HEK293 (cell line): Measurements from ENCODE around the gene ZSCAN20.

Experiments used
- FEZF1 ChIP-seq: fragments of 450-650 bp; formaldehyde crosslinking; IDR thresholded peaks from 2 replicates; pipeline ENCODE4 v1.5.1; 2016; ENCODE audit warnings: missing biosample characterization, missing genetic modification characterization
- GLI4 ChIP-seq: fragments of 450-650 bp; formaldehyde crosslinking; IDR thresholded peaks from 2 replicates; pipeline ENCODE4 v1.5.1; 2016; ENCODE audit warnings: missing biosample characterization, missing genetic modification characterization
- GLIS2 ChIP-seq: fragments of 450-650 bp; formaldehyde crosslinking; IDR thresholded peaks from 2 replicates; pipeline ENCODE4 v1.5.1; 2016; ENCODE audit warnings: missing biosample characterization, missing genetic modification characterization
- IKZF3 ChIP-seq: fragments of 450-650 bp; IDR thresholded peaks from 2 replicates; pipeline ENCODE4 v1.5.0; 2018; ENCODE audit warnings: missing biosample characterization, mild to moderate bottlenecking, missing genetic modification characterization, moderate library complexity
- OSR2 ChIP-seq: fragments of 450-650 bp; formaldehyde crosslinking; IDR thresholded peaks from 2 replicates; pipeline ENCODE4 v1.5.1; 2016; ENCODE audit warnings: missing biosample characterization, missing genetic modification characterization
- OVOL3 ChIP-seq: fragments of 450-650 bp; formaldehyde crosslinking; IDR thresholded peaks from 2 replicates; pipeline ENCODE4 v1.5.1; 2016; ENCODE audit warnings: missing biosample characterization, missing genetic modification characterization
- SP3 ChIP-seq: fragments of 450-650 bp; formaldehyde crosslinking; IDR thresholded peaks from 2 replicates; pipeline ENCODE4 v1.5.1; 2016; ENCODE audit warnings: missing biosample characterization, missing genetic modification characterization
- SP7 ChIP-seq: fragments of 450-650 bp; formaldehyde crosslinking; IDR thresholded peaks from 2 replicates; pipeline ENCODE4 v1.5.1; 2016; ENCODE audit warnings: missing biosample characterization, missing genetic modification characterization
- TRIM28 ChIP-seq: IDR thresholded peaks from 2 replicates; pipeline ENCODE4 v1.6.1; 2011; ENCODE audit warnings: low read length, control low read depth, borderline replicate concordance
- ZBTB17 ChIP-seq: fragments of 450-650 bp; formaldehyde crosslinking; IDR thresholded peaks from 2 replicates; pipeline ENCODE4 v1.5.1; 2016; ENCODE audit warnings: missing biosample characterization, missing genetic modification characterization
- ZBTB20 ChIP-seq: fragments of 450-650 bp; formaldehyde crosslinking; IDR thresholded peaks from 2 replicates; pipeline ENCODE4 v1.5.1; 2016; ENCODE audit warnings: missing biosample characterization, missing genetic modification characterization
- ZBTB48 ChIP-seq: fragments of 450-650 bp; formaldehyde crosslinking; IDR thresholded peaks from 2 replicates; pipeline ENCODE4 v1.5.1; 2016; ENCODE audit warnings: missing biosample characterization, missing genetic modification characterization
- ZBTB6 ChIP-seq: fragments of 450-650 bp; formaldehyde crosslinking; IDR thresholded peaks from 2 replicates; pipeline ENCODE4 v1.5.1; 2017; ENCODE audit warnings: missing biosample characterization, missing genetic modification characterization
- ZBTB7A ChIP-seq: fragments of 450-650 bp; formaldehyde crosslinking; IDR thresholded peaks from 2 replicates; pipeline ENCODE4 v1.5.1; 2016; ENCODE audit warnings: low read depth, missing biosample characterization, missing genetic modification characterization
- ZNF140 ChIP-seq: fragments of 450-650 bp; formaldehyde crosslinking; IDR thresholded peaks from 2 replicates; pipeline ENCODE4 v1.5.1; 2016; ENCODE audit warnings: missing biosample characterization, missing genetic modification characterization
- ZNF155 ChIP-seq: fragments of 450-650 bp; formaldehyde crosslinking; IDR thresholded peaks from 2 replicates; pipeline ENCODE4 v1.5.1; 2016; ENCODE audit warnings: missing biosample characterization, missing genetic modification characterization
- ZNF16 ChIP-seq: fragments of 450-650 bp; formaldehyde crosslinking; IDR thresholded peaks from 2 replicates; pipeline ENCODE4 v1.5.1; 2016; ENCODE audit warnings: low read depth, missing biosample characterization, missing genetic modification characterization
- ZNF169 ChIP-seq: fragments of 450-650 bp; formaldehyde crosslinking; IDR thresholded peaks from 2 replicates; pipeline ENCODE4 v1.5.1; 2016; ENCODE audit warnings: missing biosample characterization, missing genetic modification characterization
- ZNF311 ChIP-seq: fragments of 450-650 bp; formaldehyde crosslinking; IDR thresholded peaks from 2 replicates; pipeline ENCODE4 v1.5.1; 2017; ENCODE audit warnings: missing biosample characterization, missing genetic modification characterization, borderline replicate concordance
- ZNF335 ChIP-seq: fragments of 450-650 bp; formaldehyde crosslinking; conservative IDR thresholded peaks from 2 replicates; pipeline ENCODE4 v1.5.1; 2016; ENCODE audit warnings: missing biosample characterization, missing genetic modification characterization
- ZNF341 ChIP-seq: fragments of 450-650 bp; formaldehyde crosslinking; IDR thresholded peaks from 2 replicates; pipeline ENCODE4; 2016; ENCODE audit warnings: low read depth, missing biosample characterization, missing genetic modification characterization
- ZNF354C ChIP-seq: fragments of 450-650 bp; formaldehyde crosslinking; IDR thresholded peaks from 2 replicates; pipeline ENCODE4 v1.5.1; 2016; ENCODE audit warnings: missing biosample characterization, missing genetic modification characterization, low read depth, borderline replicate concordance
- ZNF423 ChIP-seq: fragments of 450-650 bp; formaldehyde crosslinking; IDR thresholded peaks from 2 replicates; pipeline ENCODE4 v1.5.1; 2016; ENCODE audit warnings: missing biosample characterization, missing genetic modification characterization
- ZNF501 ChIP-seq: fragments of 450-650 bp; formaldehyde crosslinking; IDR thresholded peaks from 2 replicates; pipeline ENCODE4 v1.5.1; 2016; ENCODE audit warnings: missing biosample characterization, missing genetic modification characterization
- ZNF555 ChIP-seq: fragments of 450-650 bp; formaldehyde crosslinking; conservative IDR thresholded peaks from 2 replicates; pipeline ENCODE4 v1.5.1; 2017; ENCODE audit warnings: missing biosample characterization, mild to moderate bottlenecking, missing genetic modification characterization, inconsistent platforms
- ZNF571 ChIP-seq: fragments of 450-650 bp; formaldehyde crosslinking; IDR thresholded peaks from 2 replicates; pipeline ENCODE4 v1.5.0; 2017; ENCODE audit warnings: missing biosample characterization, missing genetic modification characterization
- ZNF600 ChIP-seq: fragments of 450-650 bp; formaldehyde crosslinking; IDR thresholded peaks from 2 replicates; pipeline ENCODE4 v1.5.1; 2016; ENCODE audit warnings: missing biosample characterization, missing genetic modification characterization
- ZNF791 ChIP-seq: fragments of 450-650 bp; formaldehyde crosslinking; IDR thresholded peaks from 2 replicates; pipeline ENCODE4 v1.5.1; 2016; ENCODE audit warnings: missing biosample characterization, missing genetic modification characterization
- ZNF830 ChIP-seq: fragments of 450-650 bp; IDR thresholded peaks from 2 replicates; pipeline ENCODE4 v1.5.0; 2018; ENCODE audit warnings: missing biosample characterization, missing genetic modification characterization, low read depth, mild to moderate bottlenecking, moderate library complexity
- ZSCAN23 ChIP-seq: fragments of 450-650 bp; formaldehyde crosslinking; IDR thresholded peaks from 2 replicates; pipeline ENCODE4 v1.5.1; 2016; ENCODE audit warnings: missing biosample characterization, missing genetic modification characterization
- TF ChIP-seq, protein P1 (sequence below): fragments of 450-650 bp; formaldehyde crosslinking; IDR thresholded peaks from 2 replicates; pipeline ENCODE4 v1.5.0; 2017; ENCODE audit warnings: missing biosample characterization, missing genetic modification characterization, borderline replicate concordance
- TF ChIP-seq, protein P2 (sequence below): fragments of 450-650 bp; formaldehyde crosslinking; IDR thresholded peaks from 2 replicates; pipeline ENCODE4 v1.5.1; 2016; ENCODE audit warnings: missing biosample characterization, missing genetic modification characterization
- TF ChIP-seq, protein P3 (sequence below): fragments of 450-650 bp; formaldehyde crosslinking; IDR thresholded peaks from 2 replicates; pipeline ENCODE4 v1.5.1; 2017; ENCODE audit warnings: missing biosample characterization, missing genetic modification characterization
- TF ChIP-seq, protein P4 (sequence below): fragments of 450-650 bp; formaldehyde crosslinking; IDR thresholded peaks from 2 replicates; pipeline ENCODE4 v1.5.1; 2016; ENCODE audit warnings: missing biosample characterization, missing genetic modification characterization

Gene ZSCAN20

DNA sequence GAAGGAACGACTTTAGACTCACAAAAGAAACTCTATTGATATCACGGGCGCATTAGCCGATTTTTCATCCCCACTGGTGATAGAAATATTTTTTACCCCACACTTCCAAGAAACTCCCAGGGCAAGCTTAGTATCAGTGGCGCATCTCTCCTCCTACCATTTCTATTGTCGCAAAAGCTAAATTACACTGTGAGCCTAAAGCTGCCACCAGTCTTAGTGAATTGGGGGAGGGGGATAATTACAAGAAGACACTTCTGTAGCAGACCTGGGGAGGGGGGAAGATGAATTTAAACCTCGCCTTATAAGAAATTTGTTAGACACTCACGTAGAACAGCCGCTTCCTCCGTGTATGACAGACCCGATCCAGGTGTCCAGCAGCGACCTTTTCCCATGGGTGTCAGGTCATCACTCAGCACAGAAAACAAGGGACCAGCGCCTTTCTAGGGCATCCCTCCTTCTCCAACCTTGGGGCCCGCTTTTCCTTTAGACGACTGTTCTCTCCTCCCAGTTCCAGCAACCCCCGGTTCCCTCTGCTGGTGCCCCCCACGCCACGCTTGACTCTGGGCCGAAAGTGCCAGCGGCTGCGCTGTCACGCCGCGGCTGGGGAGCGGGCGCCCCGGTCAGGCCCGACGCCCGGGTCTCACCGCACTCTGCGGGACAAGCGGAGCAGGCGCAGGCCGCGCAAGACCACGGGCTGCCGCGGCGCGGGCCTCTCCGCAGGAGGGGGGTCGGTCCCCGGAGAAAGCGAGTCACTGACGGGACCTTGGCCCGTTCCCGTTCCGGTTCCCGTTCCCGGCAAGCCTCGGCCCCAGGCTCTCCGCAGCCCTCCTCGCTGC lies 42.4 kb upstream of the ZSCAN20 start (continued):
- TF ChIP-seq ZNF155 (no peak), GLIS2 (peak; percentile 48), ZBTB17 (tag by site-specific recombination) (0 out of 2 replicates have a peak, but pooled peaks have one; percentile 11), ZNF423 (tag by site-specific recombination) (no peak), IKZF3 (tag by site-specific recombination) (no peak), ZNF311 (tag by site-specific recombination) (no peak), ZBTB48 (tag by site-specific recombination) (peak; percentile 68; the same call in 1 of the 2 replicates), ZNF501 (tag by site-specific recombination) (no peak), OSR2 (tag by site-specific recombination) (no peak), ZSCAN23 (tag by site-specific recombination) (no peak), ZBTB6 (tag by site-specific recombination) (no peak), ZNF830 (tag by site-specific recombination) (no peak), ZNF571 (tag by site-specific recombination) (no peak), ZNF791 (no peak), FEZF1 (tag by site-specific recombination) (no peak), ZNF140 (tag by site-specific recombination) (no peak), SP3 (tag by site-specific recombination) (no peak), ZNF341 (tag by site-specific recombination) (0 out of 2 replicates have a peak, but pooled peaks have one; percentile 18), ZNF600 (tag by site-specific recombination) (peak; percentile 26; the same call in 1 of the 2 replicates), ZBTB20 (tag by site-specific recombination) (peak; percentile 69), ZNF169 (no peak), ZNF335 (tag by site-specific recombination) (peak; percentile 73), SP7 (no peak), ZNF16 (tag by site-specific recombination) (no peak), OVOL3 (tag by site-specific recombination) (no peak), ZNF555 (no peak), GLI4 (tag by site-specific recombination) (no peak), ZBTB7A (no peak), ZNF354C (tag by site-specific recombination) (no peak), TRIM28 (no peak)
- TF ChIP-seq, protein P1, sequence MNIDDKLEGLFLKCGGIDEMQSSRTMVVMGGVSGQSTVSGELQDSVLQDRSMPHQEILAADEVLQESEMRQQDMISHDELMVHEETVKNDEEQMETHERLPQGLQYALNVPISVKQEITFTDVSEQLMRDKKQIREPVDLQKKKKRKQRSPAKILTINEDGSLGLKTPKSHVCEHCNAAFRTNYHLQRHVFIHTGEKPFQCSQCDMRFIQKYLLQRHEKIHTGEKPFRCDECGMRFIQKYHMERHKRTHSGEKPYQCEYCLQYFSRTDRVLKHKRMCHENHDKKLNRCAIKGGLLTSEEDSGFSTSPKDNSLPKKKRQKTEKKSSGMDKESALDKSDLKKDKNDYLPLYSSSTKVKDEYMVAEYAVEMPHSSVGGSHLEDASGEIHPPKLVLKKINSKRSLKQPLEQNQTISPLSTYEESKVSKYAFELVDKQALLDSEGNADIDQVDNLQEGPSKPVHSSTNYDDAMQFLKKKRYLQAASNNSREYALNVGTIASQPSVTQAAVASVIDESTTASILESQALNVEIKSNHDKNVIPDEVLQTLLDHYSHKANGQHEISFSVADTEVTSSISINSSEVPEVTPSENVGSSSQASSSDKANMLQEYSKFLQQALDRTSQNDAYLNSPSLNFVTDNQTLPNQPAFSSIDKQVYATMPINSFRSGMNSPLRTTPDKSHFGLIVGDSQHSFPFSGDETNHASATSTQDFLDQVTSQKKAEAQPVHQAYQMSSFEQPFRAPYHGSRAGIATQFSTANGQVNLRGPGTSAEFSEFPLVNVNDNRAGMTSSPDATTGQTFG (tag by site-specific recombination): no peak
- TF ChIP-seq, protein P2, sequence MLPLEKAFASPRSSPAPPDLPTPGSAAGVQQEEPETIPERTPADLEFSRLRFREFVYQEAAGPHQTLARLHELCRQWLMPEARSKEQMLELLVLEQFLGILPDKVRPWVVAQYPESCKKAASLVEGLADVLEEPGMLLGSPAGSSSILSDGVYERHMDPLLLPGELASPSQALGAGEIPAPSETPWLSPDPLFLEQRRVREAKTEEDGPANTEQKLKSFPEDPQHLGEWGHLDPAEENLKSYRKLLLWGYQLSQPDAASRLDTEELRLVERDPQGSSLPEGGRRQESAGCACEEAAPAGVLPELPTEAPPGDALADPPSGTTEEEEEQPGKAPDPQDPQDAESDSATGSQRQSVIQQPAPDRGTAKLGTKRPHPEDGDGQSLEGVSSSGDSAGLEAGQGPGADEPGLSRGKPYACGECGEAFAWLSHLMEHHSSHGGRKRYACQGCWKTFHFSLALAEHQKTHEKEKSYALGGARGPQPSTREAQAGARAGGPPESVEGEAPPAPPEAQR (tag by site-specific recombination): no peak
- TF ChIP-seq, protein P3, sequence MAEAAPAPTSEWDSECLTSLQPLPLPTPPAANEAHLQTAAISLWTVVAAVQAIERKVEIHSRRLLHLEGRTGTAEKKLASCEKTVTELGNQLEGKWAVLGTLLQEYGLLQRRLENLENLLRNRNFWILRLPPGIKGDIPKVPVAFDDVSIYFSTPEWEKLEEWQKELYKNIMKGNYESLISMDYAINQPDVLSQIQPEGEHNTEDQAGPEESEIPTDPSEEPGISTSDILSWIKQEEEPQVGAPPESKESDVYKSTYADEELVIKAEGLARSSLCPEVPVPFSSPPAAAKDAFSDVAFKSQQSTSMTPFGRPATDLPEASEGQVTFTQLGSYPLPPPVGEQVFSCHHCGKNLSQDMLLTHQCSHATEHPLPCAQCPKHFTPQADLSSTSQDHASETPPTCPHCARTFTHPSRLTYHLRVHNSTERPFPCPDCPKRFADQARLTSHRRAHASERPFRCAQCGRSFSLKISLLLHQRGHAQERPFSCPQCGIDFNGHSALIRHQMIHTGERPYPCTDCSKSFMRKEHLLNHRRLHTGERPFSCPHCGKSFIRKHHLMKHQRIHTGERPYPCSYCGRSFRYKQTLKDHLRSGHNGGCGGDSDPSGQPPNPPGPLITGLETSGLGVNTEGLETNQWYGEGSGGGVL (tag by site-specific recombination): peak; percentile 20; the same call in 1 of the 2 replicates
- TF ChIP-seq, protein P4, sequence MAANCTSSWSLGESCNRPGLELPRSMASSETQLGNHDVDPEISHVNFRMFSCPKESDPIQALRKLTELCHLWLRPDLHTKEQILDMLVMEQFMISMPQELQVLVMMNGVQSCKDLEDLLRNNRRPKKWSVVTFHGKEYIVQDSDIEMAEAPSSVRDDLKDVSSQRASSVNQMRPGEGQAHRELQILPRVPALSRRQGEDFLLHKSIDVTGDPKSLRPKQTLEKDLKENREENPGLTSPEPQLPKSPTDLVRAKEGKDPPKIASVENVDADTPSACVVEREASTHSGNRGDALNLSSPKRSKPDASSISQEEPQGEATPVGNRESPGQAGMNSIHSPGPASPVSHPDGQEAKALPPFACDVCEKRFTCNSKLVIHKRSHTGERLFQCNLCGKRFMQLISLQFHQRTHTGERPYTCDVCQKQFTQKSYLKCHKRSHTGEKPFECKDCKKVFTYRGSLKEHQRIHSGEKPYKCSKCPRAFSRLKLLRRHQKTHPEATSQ: no peak
